Esophagus squamous epithelium (tissue), 5 donors: ENCODE measurements around the gene PILRB. TPM values are rescaled to one million over a fixed set of nuclear protein-coding genes. Genes with fewer than 3 reads are reported as not detected.
"Not testable (repeated sequence)": the region's sequence is repeated elsewhere in the genome, so short reads cannot be mapped to it uniquely, and the experiment has no call there.

Experiments used
- DNase-seq: peaks from one replicate; lab custom pipeline; 2025; lab: John Stamatoyannopoulos, UW
- H3K27ac ChIP-seq, 4 donors: fragments of 200-600 bp; sonication (generic); one replicate each; pipeline ENCODE4 v1.5.1; 2016 to 2019; ENCODE audit warnings: mild to moderate bottlenecking in 1 of 4
- H3K27me3 ChIP-seq, 4 donors: fragments of 200-600 bp; sonication (generic); 1 replicate in 3 of 4; 2 replicates in 1 of 4; pipeline versions ENCODE4 v1.5.1 to v1.6.0; 2017 to 2021; ENCODE audit warnings: antibody characterized with exemption in 1 of 4
- H3K36me3 ChIP-seq, 3 donors: fragments of 200-600 bp; sonication (generic); one replicate each; pipeline ENCODE4 v1.5.1; 2016 to 2019
- H3K4me1 ChIP-seq, 3 donors: fragments of 200-600 bp; sonication (generic); one replicate each; pipeline ENCODE4 v1.5.1; 2017 to 2019
- H3K4me3 ChIP-seq, 4 donors: fragments of 200-600 bp; sonication (generic); 1 replicate in 3 of 4; 2 replicates in 1 of 4; pipeline ENCODE4 v1.5.1; 2016 to 2019; ENCODE audit warnings: mild to moderate bottlenecking in 2 of 4, moderate library complexity in 1 of 4
- H3K9me3 ChIP-seq, 3 donors: fragments of 200-600 bp; sonication (generic); one replicate each; pipeline ENCODE4 v1.5.1; 2016 to 2019
- POLR2A ChIP-seq, 4 donors: fragments of 450-650 bp; IDR thresholded peaks; one replicate each; pipeline ENCODE4 v1.6.1; 2017; ENCODE audit warnings: antibody characterized with exemption in 4 of 4, mild to moderate bottlenecking in 4 of 4, moderate library complexity in 3 of 4
- WGBS, 2 donors: methylation state at CpG; one replicate each; pipeline ENCODE4 v1.1.5; 2018; 5-methylcytosine and 5-hydroxymethylcytosine counted together
- intact Hi-C: fragments of 100-400 bp; cut with DNase I; formaldehyde crosslinking; loops from one replicate; pipeline ENCODE4 v1.15.0; 2022
- total RNA-seq, 4 donors: library from RNA; depleted of rRNA; stranded (reverse); fragments of >200 nt; gene quantifications; one replicate each; pipeline ENCODE4 v1.1.0, GENCODE V29; 2016
- TF ChIP-seq, protein P1 (sequence below), 6 experiments: fragments of 450-650 bp in 4 of 6; fragments of 200-600 bp in 2 of 6; sonication (generic) in 2 of 6; IDR thresholded peaks; one replicate each; pipeline ENCODE4 v1.5.1; 2016 to 2019; ENCODE audit warnings: antibody characterized with exemption in 6 of 6, mild to moderate bottlenecking in 4 of 6, moderate library complexity in 4 of 6
- donor health status: DM: yes; HTN: yes; CAD: no.

PILRB gene
- total RNA-seq, 4 donors from 2014 or later = 11.1 to 38.1 (median 25.7) TPM

GRCh38 chr7:100342765-100343164 lies 15.2 kb upstream of the PILRB start:
- no peak overlapping the region for H3K4me3 ChIP-seq
- intact Hi-C loops = no loop called here
- no peak for DNase-seq
- TF ChIP-seq POLR2A (IDR thresholded peaks at IDR 0.05) = no peak
- TF ChIP-seq, protein P1, sequence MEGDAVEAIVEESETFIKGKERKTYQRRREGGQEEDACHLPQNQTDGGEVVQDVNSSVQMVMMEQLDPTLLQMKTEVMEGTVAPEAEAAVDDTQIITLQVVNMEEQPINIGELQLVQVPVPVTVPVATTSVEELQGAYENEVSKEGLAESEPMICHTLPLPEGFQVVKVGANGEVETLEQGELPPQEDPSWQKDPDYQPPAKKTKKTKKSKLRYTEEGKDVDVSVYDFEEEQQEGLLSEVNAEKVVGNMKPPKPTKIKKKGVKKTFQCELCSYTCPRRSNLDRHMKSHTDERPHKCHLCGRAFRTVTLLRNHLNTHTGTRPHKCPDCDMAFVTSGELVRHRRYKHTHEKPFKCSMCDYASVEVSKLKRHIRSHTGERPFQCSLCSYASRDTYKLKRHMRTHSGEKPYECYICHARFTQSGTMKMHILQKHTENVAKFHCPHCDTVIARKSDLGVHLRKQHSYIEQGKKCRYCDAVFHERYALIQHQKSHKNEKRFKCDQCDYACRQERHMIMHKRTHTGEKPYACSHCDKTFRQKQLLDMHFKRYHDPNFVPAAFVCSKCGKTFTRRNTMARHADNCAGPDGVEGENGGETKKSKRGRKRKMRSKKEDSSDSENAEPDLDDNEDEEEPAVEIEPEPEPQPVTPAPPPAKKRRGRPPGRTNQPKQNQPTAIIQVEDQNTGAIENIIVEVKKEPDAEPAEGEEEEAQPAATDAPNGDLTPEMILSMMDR (IDR thresholded peaks at IDR 0.05) = no peak
- H3K4me1 ChIP-seq = peaks cover 5 to 38% (median 6%) of the 10 kb centered on the region in 3 donors
- no peaks in the 10 kb centered on the region for H3K9me3 ChIP-seq
- peak overlapping the region in 1 of 4 donors; percentile 14 for H3K27ac ChIP-seq
- 46 to 78% methylated on average over 4 of the region's 6 CpGs for WGBS, 2 donors
- H3K36me3 ChIP-seq = peaks cover 8 to 80% (median 13%) of the 10 kb centered on the region in 3 donors
- H3K27me3 ChIP-seq = no peaks in the 10 kb centered on the region

- H3K27me3 ChIP-seq, H3K9me3 ChIP-seq, intact Hi-C loops, H3K4me3 ChIP-seq, DNase-seq: not testable (repeated sequence)
- peaks cover 13 to 80% (median 15%) of the 10 kb centered on the region in 3 donors for H3K36me3 ChIP-seq
- 83 to 91% methylated on average over 3 of the region's 4 CpGs for WGBS, 2 donors
- peak overlapping the region in 2 of 4 donors; percentile 13 to 60 for H3K27ac ChIP-seq
- H3K4me1 ChIP-seq = peaks cover 4 to 31% (median 5%) of the 10 kb centered on the region in 3 donors
These were observed 13.8 kb upstream of the PILRB start for GRCh38 chr7:100344124-100344559.

- H3K27me3 ChIP-seq, intact Hi-C loops, H3K4me3 ChIP-seq, H3K9me3 ChIP-seq: not testable (repeated sequence)
- peaks cover 4 to 31% (median 5%) of the 10 kb centered on the region in 3 donors for H3K4me1 ChIP-seq
- 35 to 44% methylated on average over 8 of the region's 13 CpGs for WGBS, 2 donors
- H3K27ac ChIP-seq = peak overlapping the region; percentile 13 to 70 (median 58)
- TF ChIP-seq, protein P1 (IDR thresholded peaks at IDR 0.05) = peak in 4 of 6 experiments; percentile 16 to 31 (median 20)
- DNase-seq = peak; percentile 46
- H3K36me3 ChIP-seq = peaks cover 16 to 81% (median 17%) of the 10 kb centered on the region in 3 donors
These were observed 13.2 kb upstream of the PILRB start for GRCh38 chr7:100344560-100345287.

DNA sequence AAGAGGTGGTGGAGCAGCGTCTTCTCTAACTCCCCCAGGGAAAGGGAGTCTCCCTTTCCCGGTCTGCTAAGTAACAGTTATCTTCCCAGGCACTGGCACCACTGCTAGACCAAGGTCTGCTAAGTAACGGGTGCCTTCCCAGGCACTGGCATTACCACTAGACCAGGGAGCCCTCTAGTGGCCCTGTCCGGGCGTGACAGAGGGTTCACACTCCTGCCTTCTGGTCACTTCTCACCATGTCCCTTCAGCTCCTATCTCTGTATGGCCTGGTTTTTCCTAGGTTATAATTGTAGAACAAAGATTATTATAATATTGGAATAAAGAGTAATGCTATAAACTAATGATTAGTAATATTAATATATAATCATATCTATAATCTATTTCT lies 12.6 kb upstream of the PILRB start:
- intact Hi-C loops = not testable (repeated sequence)
- WGBS, 2 donors = 0% methylated on average over 2 of the region's 5 CpGs

GRCh38 chr7:100346921-100347320 lies 11.0 kb upstream of the PILRB start:
- no peaks in the 10 kb centered on the region for H3K27me3 ChIP-seq
- H3K4me1 ChIP-seq = peaks cover 4 to 21% (median 5%) of the 10 kb centered on the region in 3 donors
- TF ChIP-seq, protein P1 (IDR thresholded peaks at IDR 0.05) = no peak
- no peak for TF ChIP-seq POLR2A (IDR thresholded peaks at IDR 0.05)
- intact Hi-C loops = no loop called here
- no peak overlapping the region for H3K4me3 ChIP-seq
- no peaks in the 10 kb centered on the region for H3K9me3 ChIP-seq
- peaks cover 32 to 91% (median 35%) of the 10 kb centered on the region in 3 donors for H3K36me3 ChIP-seq
- no peak for DNase-seq
- H3K27ac ChIP-seq = no peak overlapping the region

More for the DNA sequence above, 12.6 kb upstream of the PILRB start:
- DNase-seq, H3K27me3 ChIP-seq, H3K9me3 ChIP-seq, H3K4me3 ChIP-seq: not testable (repeated sequence)
- TF ChIP-seq, protein P1 (IDR thresholded peaks at IDR 0.05) = peak in 5 of 6 experiments; percentile 9 to 51 (median 43)
- Histone ChIP-seq H3K27ac (peak overlapping the region in 1 of 4 donors; percentile 70), H3K4me1 (peaks cover 4 to 31% (median 5%) of the 10 kb centered on the region in 3 donors), H3K36me3 (peaks cover 20 to 86% (median 20%) of the 10 kb centered on the region in 3 donors)
